ENCODE measurements around the gene CPXM2. TPM values are rescaled to one million over a fixed set of nuclear protein-coding genes. Genes with fewer than 3 reads are reported as not detected.

Gene CPXM2
- total RNA-seq, 2 donors from 2014 or later: 1.4 to 1.9 TPM

DNA sequence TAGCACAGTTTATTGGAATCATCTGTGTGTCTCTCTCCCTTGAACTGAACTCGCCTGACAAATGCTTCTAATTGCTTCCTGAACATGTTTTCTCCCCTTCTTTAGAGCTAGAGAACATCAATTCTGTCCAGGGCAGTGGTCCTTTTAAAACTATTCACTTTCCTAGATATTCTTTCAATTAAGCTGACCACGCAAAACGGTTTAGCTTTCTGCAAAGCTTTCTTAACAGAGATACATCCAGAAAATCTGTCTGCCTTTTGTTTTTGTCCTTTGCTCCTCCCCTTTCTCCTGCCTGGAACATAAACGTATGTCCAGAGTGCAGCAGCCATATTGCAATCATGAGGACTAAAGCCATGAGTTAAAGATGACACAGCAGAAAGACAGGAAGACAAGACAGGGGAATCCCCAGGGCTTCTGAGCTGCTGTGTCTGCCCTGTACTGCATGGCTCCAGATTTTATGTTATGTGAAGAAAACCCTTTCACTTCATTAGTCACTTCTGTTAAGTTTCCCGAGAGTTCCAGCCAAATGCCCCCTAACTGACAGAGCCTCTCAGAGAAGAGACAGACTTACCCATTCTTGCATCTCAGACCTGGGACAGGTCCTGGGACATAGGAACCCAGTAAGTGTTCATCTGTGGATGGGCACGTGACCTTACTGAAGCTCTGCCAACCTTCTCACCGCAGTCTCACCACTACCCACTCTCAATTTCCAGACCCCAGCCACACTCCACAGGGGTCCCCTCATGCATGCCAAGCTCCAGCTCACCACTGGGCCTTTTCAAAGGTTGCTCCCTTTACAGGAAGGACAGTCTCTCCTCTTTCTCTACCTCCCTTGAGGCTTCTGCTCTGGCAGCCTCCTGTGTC is 35.0 kb upstream of the CPXM2 start:
- no peaks in the 10 kb centered on the region for H3K36me3 ChIP-seq (ENCODE audit: control insufficient read depth, insufficient read depth, low read length)
- H3K27ac Mint-ChIP-seq: no peak overlapping the region
- 88 to 91% methylated on average over 4 to 7 of the region's 7 CpGs for WGBS, 2 experiments (ENCODE audit: insufficient coverage in 1 of 2, insufficient read length in 1 of 2)
- H3K9ac ChIP-seq (ENCODE audit: extremely low read depth, low read length, poor library complexity, severe bottlenecking): no peak overlapping the region
- H3K27me3 ChIP-seq (ENCODE audit: control insufficient read depth, insufficient read depth, low read length, poor library complexity, severe bottlenecking): no peaks in the 10 kb centered on the region
- H3K9me3 ChIP-seq (ENCODE audit: control insufficient read depth, low read length): peaks cover 15% of the 10 kb centered on the region
- H3K27me3 Mint-ChIP-seq (ENCODE audit: insufficient read depth): peaks cover 15% of the 10 kb centered on the region
- no peak overlapping the region for H3K27ac ChIP-seq (ENCODE audit: low read depth, low read length)
- DNase-seq: no peak
- TF ChIP-seq, protein P1, sequence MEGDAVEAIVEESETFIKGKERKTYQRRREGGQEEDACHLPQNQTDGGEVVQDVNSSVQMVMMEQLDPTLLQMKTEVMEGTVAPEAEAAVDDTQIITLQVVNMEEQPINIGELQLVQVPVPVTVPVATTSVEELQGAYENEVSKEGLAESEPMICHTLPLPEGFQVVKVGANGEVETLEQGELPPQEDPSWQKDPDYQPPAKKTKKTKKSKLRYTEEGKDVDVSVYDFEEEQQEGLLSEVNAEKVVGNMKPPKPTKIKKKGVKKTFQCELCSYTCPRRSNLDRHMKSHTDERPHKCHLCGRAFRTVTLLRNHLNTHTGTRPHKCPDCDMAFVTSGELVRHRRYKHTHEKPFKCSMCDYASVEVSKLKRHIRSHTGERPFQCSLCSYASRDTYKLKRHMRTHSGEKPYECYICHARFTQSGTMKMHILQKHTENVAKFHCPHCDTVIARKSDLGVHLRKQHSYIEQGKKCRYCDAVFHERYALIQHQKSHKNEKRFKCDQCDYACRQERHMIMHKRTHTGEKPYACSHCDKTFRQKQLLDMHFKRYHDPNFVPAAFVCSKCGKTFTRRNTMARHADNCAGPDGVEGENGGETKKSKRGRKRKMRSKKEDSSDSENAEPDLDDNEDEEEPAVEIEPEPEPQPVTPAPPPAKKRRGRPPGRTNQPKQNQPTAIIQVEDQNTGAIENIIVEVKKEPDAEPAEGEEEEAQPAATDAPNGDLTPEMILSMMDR (conservative IDR thresholded peaks at IDR 0.05): no peak
- peaks cover 38% of the 10 kb centered on the region for H3K9me3 Mint-ChIP-seq
- no peaks in the 10 kb centered on the region for H3K4me1 Mint-ChIP-seq
- H3K4me3 ChIP-seq (ENCODE audit: low read length): no peak overlapping the region
- no peaks in the 10 kb centered on the region for H3K4me1 ChIP-seq (ENCODE audit: control insufficient read depth, insufficient read depth, low read length)
- H3K4me3 Mint-ChIP-seq: no peak overlapping the region
- no peaks in the 10 kb centered on the region for H3K36me3 Mint-ChIP-seq (ENCODE audit: low read depth)

DNA sequence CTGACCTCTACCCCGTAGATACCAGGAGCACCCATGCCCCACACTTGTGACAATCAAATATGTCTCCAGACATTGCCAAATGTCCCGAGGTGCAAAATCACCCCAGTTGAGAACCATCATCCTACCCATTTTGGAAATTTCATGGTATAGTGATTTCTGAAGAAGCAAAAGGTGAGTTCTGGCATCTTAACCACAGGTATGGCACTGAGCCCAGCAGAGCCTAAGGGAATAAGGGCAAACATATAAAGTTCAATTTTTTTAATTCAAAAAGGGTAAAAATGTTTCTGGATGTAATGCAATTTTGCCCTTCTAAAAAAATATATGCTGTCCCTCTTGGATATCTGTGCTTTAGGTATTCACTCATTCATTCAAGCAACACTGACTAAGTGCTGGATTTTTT is 30.5 kb upstream of the CPXM2 start:
- Mint-ChIP-seq H3K27me3 (ENCODE audit: insufficient read depth) (peaks cover 11% of the 10 kb centered on the region), H3K36me3 (ENCODE audit: low read depth) (no peaks in the 10 kb centered on the region), H3K4me1 (no peaks in the 10 kb centered on the region), H3K27ac (no peak overlapping the region), H3K9me3 (peaks cover 19% of the 10 kb centered on the region), H3K4me3 (no peak overlapping the region)
- TF ChIP-seq, protein P1 (conservative IDR thresholded peaks at IDR 0.05): no peak
- DNase-seq: no peak
- Histone ChIP-seq H3K27ac (ENCODE audit: low read depth, low read length) (no peak overlapping the region), H3K9ac (ENCODE audit: extremely low read depth, low read length, poor library complexity, severe bottlenecking) (no peak overlapping the region), H3K9me3 (ENCODE audit: control insufficient read depth, low read length) (peaks cover 20% of the 10 kb centered on the region), H3K36me3 (ENCODE audit: control insufficient read depth, insufficient read depth, low read length) (no peaks in the 10 kb centered on the region), H3K27me3 (ENCODE audit: control insufficient read depth, insufficient read depth, low read length, poor library complexity, severe bottlenecking) (no peaks in the 10 kb centered on the region), H3K4me3 (ENCODE audit: low read length) (no peak overlapping the region), H3K4me1 (ENCODE audit: control insufficient read depth, insufficient read depth, low read length) (no peaks in the 10 kb centered on the region)
- whole genome bisulfite sequencing, 2 experiments (ENCODE audit: insufficient coverage in 1 of 2, insufficient read length in 1 of 2): 80 to 89% methylated on average over 1 to 2 of the region's 2 CpGs

GRCh38 chr10:123916775-123917174 is 25.2 kb upstream of the CPXM2 start:
- Histone ChIP-seq H3K9ac (ENCODE audit: extremely low read depth, low read length, poor library complexity, severe bottlenecking) (no peak overlapping the region), H3K9me3 (ENCODE audit: control insufficient read depth, low read length) (peaks cover 20% of the 10 kb centered on the region), H3K4me3 (ENCODE audit: low read length) (no peak overlapping the region), H3K27me3 (ENCODE audit: control insufficient read depth, insufficient read depth, low read length, poor library complexity, severe bottlenecking) (no peaks in the 10 kb centered on the region), H3K36me3 (ENCODE audit: control insufficient read depth, insufficient read depth, low read length) (no peaks in the 10 kb centered on the region), H3K27ac (ENCODE audit: low read depth, low read length) (no peak overlapping the region), H3K4me1 (ENCODE audit: control insufficient read depth, insufficient read depth, low read length) (no peaks in the 10 kb centered on the region)
- WGBS, 2 experiments (ENCODE audit: insufficient coverage in 1 of 2, insufficient read length in 1 of 2): 63% methylated on average over 3 of the region's 3 CpGs; no CpG with 5 or more reads in 1 of the 2 experiments
- H3K9me3 Mint-ChIP-seq: peaks cover 9% of the 10 kb centered on the region
- H3K27ac Mint-ChIP-seq: no peak overlapping the region
- H3K4me3 Mint-ChIP-seq: no peak overlapping the region
- peaks cover 17% of the 10 kb centered on the region for H3K27me3 Mint-ChIP-seq (ENCODE audit: insufficient read depth)
- TF ChIP-seq, protein P1 (conservative IDR thresholded peaks at IDR 0.05): no peak
- no peaks in the 10 kb centered on the region for H3K4me1 Mint-ChIP-seq
- no peaks in the 10 kb centered on the region for H3K36me3 Mint-ChIP-seq (ENCODE audit: low read depth)
- no peak for DNase-seq

Measured in endodermal cell (in vitro differentiated cells).